H1 (cell line): ENCODE data around the gene SPRR3. TPM values are rescaled to one million over a fixed set of nuclear protein-coding genes. Genes with fewer than 3 reads are reported as not detected.
A peak's percentile ranks its signal among the peaks of the same experiment; 100 is the strongest.

ENCODE experiments used
- CTCF ChIA-PET: fragments of 300-600 bp; sonication (Branson Sonifier 250); formaldehyde crosslinking; loops from one replicate; lab custom pipeline; 2021; ENCODE audit not compliant: partially characterized antibody; lab: Charles Lee
- POLR2A ChIA-PET: fragments of 300-600 bp; sonication (Branson Sonifier 250); formaldehyde crosslinking; loops from one replicate; lab custom pipeline; 2021; ENCODE audit warnings: inconsistent platforms; ENCODE audit not compliant: partially characterized antibody; lab: Charles Lee
- DNase-seq, 2 experiments: peaks; one replicate each; pipeline versions ENCODE4 v3.0.0 to v3.0.0-alpha.2; 2010 to 2022; ENCODE audit warnings: low spot score in 2 of 2, low read depth in 1 of 2, mixed read lengths in 1 of 2
- FAIRE-seq: peaks from 2 replicates; lab custom pipeline; 2011; peaks lifted over from hg19 to GRCh38; lab: Jason Lieb, UNC
- H2AFZ ChIP-seq: 2 replicates; pipeline ENCODE4 v1.8.1; 2012; ENCODE audit warnings: low read length, inconsistent platforms
- H2AK5ac ChIP-seq: 2 replicates; pipeline ENCODE4 v1.6.1; 2013; ENCODE audit warnings: low read depth, low read length
- H2BK120ac ChIP-seq: replicated peaks from 2 replicates; pipeline ENCODE3; 2013; ENCODE audit warnings: low read depth, low read length, inconsistent platforms
- H2BK12ac ChIP-seq: 2 replicates; pipeline ENCODE4 v1.6.1; 2013; ENCODE audit warnings: low read depth, low read length
- H2BK15ac ChIP-seq: 2 replicates; pipeline ENCODE4 v1.6.1; 2013; ENCODE audit warnings: low read length
- H2BK20ac ChIP-seq: 2 replicates; pipeline ENCODE4 v1.6.1; 2013; ENCODE audit warnings: low read length
- H2BK5ac ChIP-seq: 2 replicates; pipeline ENCODE4 v1.6.1; 2013; ENCODE audit warnings: low read depth, low read length
- H3K14ac ChIP-seq: 2 replicates; pipeline ENCODE4 v1.6.1; 2013; ENCODE audit warnings: inconsistent platforms; ENCODE audit not compliant: insufficient read length
- H3K18ac ChIP-seq: 2 replicates; pipeline ENCODE4 v1.6.1; 2013; ENCODE audit warnings: low read length; ENCODE audit errors: extremely low read depth
- H3K23ac ChIP-seq: 2 replicates; pipeline ENCODE4 v1.6.1; 2013; ENCODE audit warnings: inconsistent platforms; ENCODE audit not compliant: insufficient read length
- H3K23me2 ChIP-seq: 2 replicates; pipeline ENCODE4 v1.6.1; 2013; ENCODE audit warnings: low read depth, low read length
- H3K27ac ChIP-seq: 2 replicates; pipeline ENCODE4 v1.6.1; 2011; ENCODE audit warnings: low read depth, low read length, inconsistent platforms
- H3K27me3 ChIP-seq, 4 experiments: replicated peaks in 1 of 4; 1 replicate in 1 of 4; 2 replicates in 3 of 4; pipeline versions ENCODE4 v1.6.1 to v1.8.1; 2011 to 2013; ENCODE audit warnings: low read length in 3 of 4, mild to moderate bottlenecking in 3 of 4, inconsistent platforms in 2 of 4, mixed read lengths in 2 of 4, moderate library complexity in 1 of 4; ENCODE audit not compliant: control insufficient read depth in 3 of 4, insufficient read depth in 3 of 4; ENCODE audit errors: extremely low read depth in 1 of 4
- H3K36me3 ChIP-seq, 4 experiments: 2 replicates each; pipeline versions ENCODE4 v1.6.1 to v1.8.1; 2011 to 2013; ENCODE audit warnings: mild to moderate bottlenecking in 4 of 4, low read length in 3 of 4, moderate library complexity in 2 of 4, control low read depth in 1 of 4, inconsistent platforms in 1 of 4; ENCODE audit not compliant: insufficient read depth in 4 of 4, control insufficient read depth in 2 of 4
- H3K4ac ChIP-seq: replicated peaks from 2 replicates; pipeline ENCODE3; 2013; ENCODE audit warnings: low read length, low read depth, mixed read lengths, inconsistent platforms; ENCODE audit not compliant: insufficient read length
- H3K4me1 ChIP-seq, 4 experiments: replicated peaks in 1 of 4; 1 replicate in 1 of 4; 2 replicates in 3 of 4; pipeline versions ENCODE4 v1.6.1 to v1.8.1; 2011 to 2013; ENCODE audit warnings: low read length in 3 of 4, inconsistent platforms in 2 of 4, mixed read lengths in 1 of 4; ENCODE audit not compliant: insufficient read depth in 4 of 4, control insufficient read depth in 3 of 4
- H3K4me2 ChIP-seq, 2 experiments: 2 replicates each; pipeline versions ENCODE4 v1.6.1 to v1.8.1; 2011 to 2013; ENCODE audit warnings: low read depth in 2 of 2, low read length in 2 of 2, control low read depth in 1 of 2, inconsistent platforms in 1 of 2, mild to moderate bottlenecking in 1 of 2; ENCODE audit not compliant: insufficient read depth in 1 of 2
- H3K4me3 ChIP-seq, 4 experiments: fragments of 200-600, 300-600 bp in 1 of 4; sonication (generic), shearing (Covaris generic), sonication (Bioruptor Twin) in 1 of 4; 2 replicates each; pipeline versions ENCODE4 v1.5.1 to v1.8.1; 2011 to 2016; ENCODE audit warnings: low read length in 4 of 4, low read depth in 3 of 4, control low read depth in 2 of 4, inconsistent platforms in 2 of 4, mild to moderate bottlenecking in 2 of 4, mixed read lengths in 1 of 4, moderate library complexity in 1 of 4; ENCODE audit not compliant: insufficient read depth in 2 of 4; ENCODE audit errors: extremely low read depth in 1 of 4
- H3K56ac ChIP-seq: replicated peaks from 2 replicates; pipeline ENCODE3; 2013; ENCODE audit warnings: low read depth, mild to moderate bottlenecking, mixed read lengths, low read length, inconsistent platforms; ENCODE audit not compliant: insufficient read length
- H3K79me1 ChIP-seq: 2 replicates; pipeline ENCODE4 v1.6.1; 2013; ENCODE audit warnings: low read depth, low read length, control low read depth
- H3K79me2 ChIP-seq, 2 experiments: 2 replicates each; pipeline versions ENCODE4 v1.6.1 to v1.8.1; 2012 to 2013; ENCODE audit warnings: low read length in 2 of 2, mild to moderate bottlenecking in 2 of 2, inconsistent platforms in 1 of 2; ENCODE audit not compliant: insufficient read depth in 2 of 2, control insufficient read depth in 1 of 2
- H3K9ac ChIP-seq, 4 experiments: replicated peaks in 1 of 4; 1 replicate in 1 of 4; 2 replicates in 3 of 4; pipeline versions ENCODE4 v1.6.1 to v1.8.1; 2011 to 2013; ENCODE audit warnings: low read depth in 3 of 4, low read length in 3 of 4, control low read depth in 2 of 4, mild to moderate bottlenecking in 2 of 4, moderate library complexity in 2 of 4, inconsistent platforms in 1 of 4; ENCODE audit errors: extremely low read depth in 1 of 4
- H3K9me3 ChIP-seq, 2 experiments: 2 replicates each; pipeline versions ENCODE4 v1.6.1 to v1.8.1; 2012 to 2013; ENCODE audit warnings: mild to moderate bottlenecking in 2 of 2, moderate library complexity in 2 of 2, control low read depth in 1 of 2, inconsistent platforms in 1 of 2, low read depth in 1 of 2, low read length in 1 of 2, mixed read lengths in 1 of 2; ENCODE audit not compliant: insufficient read depth in 2 of 2
- H4K20me1 ChIP-seq, 2 experiments: replicated peaks in 1 of 2; 2 replicates each; pipeline versions ENCODE3 to v1.8.1; 2011 to 2013; ENCODE audit warnings: inconsistent platforms in 2 of 2, low read length in 2 of 2, mild to moderate bottlenecking in 1 of 2; ENCODE audit not compliant: insufficient read depth in 2 of 2, control insufficient read depth in 1 of 2
- H4K5ac ChIP-seq: 2 replicates; pipeline ENCODE4 v1.6.1; 2013; ENCODE audit warnings: low read length, low read depth, mixed read lengths, inconsistent platforms; ENCODE audit not compliant: insufficient read length
- H4K8ac ChIP-seq: 2 replicates; pipeline ENCODE4 v1.8.0; 2013; ENCODE audit warnings: mild to moderate bottlenecking, moderate library complexity, low read length, inconsistent platforms; ENCODE audit not compliant: insufficient read depth; ENCODE audit errors: extremely low read depth
- H4K91ac ChIP-seq: replicated peaks from 2 replicates; pipeline ENCODE3; 2013; ENCODE audit warnings: low read length, mixed read lengths, inconsistent platforms; ENCODE audit not compliant: insufficient read length
- CBX5 ChIP-seq: fragments of 300-800, 300-1000 bp; sonication (generic); IDR thresholded peaks from 2 replicates; pipeline ENCODE4 v1.7.1; 2016; ENCODE audit warnings: antibody characterized with exemption, low read length, low read depth
- CTBP2 ChIP-seq: IDR thresholded peaks from 2 replicates; pipeline ENCODE4 v1.7.0; 2011; ENCODE audit warnings: borderline replicate concordance, mild to moderate bottlenecking, moderate library complexity, mixed read lengths, low read length; ENCODE audit not compliant: insufficient read depth, insufficient read length
- EZH2 ChIP-seq: fragments of 200-600 bp; sonication (generic); IDR thresholded peaks from 2 replicates; pipeline ENCODE4 v1.7.1; 2012; ENCODE audit warnings: low read depth, mild to moderate bottlenecking, moderate library complexity, low read length, inconsistent platforms; ENCODE audit not compliant: severe bottlenecking
- SIRT6 ChIP-seq: IDR thresholded peaks from one replicate; pipeline ENCODE4 v1.7.1; 2012; ENCODE audit warnings: low read length, inconsistent platforms
- SP2 ChIP-seq: IDR thresholded peaks from 2 replicates; pipeline ENCODE4 v1.6.1; 2012; ENCODE audit warnings: mild to moderate bottlenecking, low read length, inconsistent platforms
- TAF1 ChIP-seq: IDR thresholded peaks from 2 replicates; pipeline ENCODE4 v1.6.1; 2011; ENCODE audit warnings: mild to moderate bottlenecking, low read depth, low read length
- WGBS, 2 experiments: shearing (Covaris generic) in 1 of 2; methylation state at CpG; one replicate each; pipeline versions ENCODE4 v1.1.6 to v1.1.7; 2013 to 2015; ENCODE audit warnings: low lambda C conversion rate in 2 of 2, mixed read lengths in 2 of 2, inconsistent platforms in 1 of 2, low coverage in 1 of 2, missing lambda C conversion rate in 1 of 2; ENCODE audit not compliant: insufficient replicate concordance in 2 of 2, insufficient coverage in 1 of 2, insufficient read length in 1 of 2; ENCODE audit errors: extremely low coverage in 1 of 2, missing lambda C conversion rate in 1 of 2; 5-methylcytosine and 5-hydroxymethylcytosine counted together
- polyA plus RNA-seq, 7 experiments: library from polyadenylated mRNA; depleted of rRNA in 3 of 7; stranded (reverse) in 5 of 7; unstranded in 2 of 7; fragments of >200 nt in 5 of 7; fragments of 200-250 nt in 2 of 7; gene quantifications; 1 replicate in 5 of 7; 2 replicates in 1 of 7; 4 replicates in 1 of 7; pipeline versions ENCODE4 v1.2.1 to v1.2.3, GENCODE V29; 2011 to 2013; ENCODE audit warnings: missing spikeins in 2 of 7, mixed read lengths in 2 of 7
- total RNA-seq: library from RNA; stranded (reverse); fragmentation: NEBNext Ultra II Directional; extraction: Animal tissue kit (Norgen Biotek cat#: 25700); gene quantifications from 2 replicates; pipeline ENCODE4 v1.2.1, GENCODE V29; 2021

SPRR3 gene
- total and polyA plus RNA-seq, 2 of the 8 experiments (the other 6 are each of a cell fraction or from before 2014, with no cell fraction given): not detected

GRCh38 chr1:152993186-152993585 is 8.4 kb upstream of the SPRR3 start:
- Histone ChIP-seq H4K91ac (no peak overlapping the region), H2BK120ac (no peak overlapping the region), H3K23ac (no peak overlapping the region), H3K27ac (no peak overlapping the region), H2BK15ac (no peak overlapping the region), H4K8ac (no peak overlapping the region; the same call in 1 of the 2 replicates), H3K23me2 (no peaks in the 10 kb centered on the region), H4K20me1 (peaks cover 0 to 2% of the 10 kb centered on the region in 2 experiments), H3K4me1 (peaks cover 0 to 4% (median 2%) of the 10 kb centered on the region in 4 experiments; a peak in 1 of 7 replicates), H3K36me3 (no peaks in the 10 kb centered on the region), H3K79me1 (no peaks in the 10 kb centered on the region), H3K79me2 (no peaks in the 10 kb centered on the region), H3K14ac (no peak overlapping the region), H3K4me3 (no peak overlapping the region), H3K4ac (no peak overlapping the region), H3K4me2 (no peak overlapping the region), H3K18ac (no peak overlapping the region), H3K9me3 (0 out of 4 replicates have a peak, but pooled peaks cover 0 to 7% of the 10 kb centered on the region in 2 experiments), H2BK5ac (no peak overlapping the region), H2BK12ac (no peak overlapping the region), H3K27me3 (no peaks in the 10 kb centered on the region), H2BK20ac (no peak overlapping the region), H2AK5ac (no peak overlapping the region), H4K5ac (no peak overlapping the region), H3K9ac (no peak overlapping the region), H2AFZ (0 out of 2 replicates have a peak overlapping the region, but pooled peaks have one; percentile 23), H3K56ac (no peak overlapping the region)
- 89% methylated on average over 6 of the region's 6 CpGs; no CpG with 5 or more reads in 1 of the 2 experiments for WGBS, 2 experiments
- TF ChIP-seq SIRT6: no peak
- TF ChIP-seq CTBP2: no peak
- no peak for TF ChIP-seq EZH2
- TF ChIP-seq TAF1: no peak
- TF ChIP-seq CBX5: no peak
- no peak for TF ChIP-seq SP2
- no peak for DNase-seq
- no peak for FAIRE-seq
- ChIA-PET CTCF (interaction anchor here (1.0 kb wide), 1 partner anchor 200 kb away, joined by 3 read pairs; no protein-coding TSS in a partner anchor), POLR2A (no interaction called here)
